HepG2 (cell line): Measurements from ENCODE around the gene TECPR1. TPM values are rescaled to one million over a fixed set of nuclear protein-coding genes. Genes with fewer than 3 reads are reported as not detected.

Experiments used
- GABPB1 ChIP-seq: IDR thresholded peaks from 2 replicates; pipeline ENCODE4 v1.6.1; 2016; ENCODE audit warnings: mild to moderate bottlenecking, missing genetic modification reagents, moderate library complexity, missing compliant biosample characterization
- HMGXB4 ChIP-seq, 2 experiments: sonication (generic) in 1 of 2; formaldehyde crosslinking in 1 of 2; IDR thresholded peaks; 2 replicates each; pipeline versions ENCODE4 v1.4.0 to v1.6.1; 2018 to 2020; ENCODE audit warnings: missing genetic modification reagents in 2 of 2, borderline replicate concordance in 1 of 2, low read depth in 1 of 2, mild to moderate bottlenecking in 1 of 2, missing biosample characterization in 1 of 2
- MAFG ChIP-seq: sonication (generic); formaldehyde crosslinking; IDR thresholded peaks from 2 replicates; pipeline ENCODE4 v1.5.1; 2020; ENCODE audit warnings: mild to moderate bottlenecking, missing genetic modification reagents
- NFE2L1 ChIP-seq: sonication (generic); formaldehyde crosslinking; IDR thresholded peaks from 2 replicates; pipeline ENCODE4 v1.4.0; 2020; ENCODE audit warnings: missing genetic modification reagents, mild to moderate bottlenecking, borderline replicate concordance
- SATB2 ChIP-seq: sonication (generic); formaldehyde crosslinking; IDR thresholded peaks from 2 replicates; pipeline ENCODE4 v1.5.0; 2020; ENCODE audit warnings: missing genetic modification reagents
- SMARCE1 ChIP-seq: fragments of 450-650 bp; IDR thresholded peaks from 2 replicates; pipeline ENCODE4 v1.6.1; 2017; ENCODE audit warnings: borderline replicate concordance
- TMF1 ChIP-seq: sonication (generic); formaldehyde crosslinking; IDR thresholded peaks from 2 replicates; pipeline ENCODE4 v1.8.1; 2022; ENCODE audit warnings: low read depth, missing genetic modification reagents
- ZFP62 ChIP-seq: sonication (generic); formaldehyde crosslinking; IDR thresholded peaks from 2 replicates; pipeline ENCODE4 v1.4.0; 2020; ENCODE audit warnings: missing genetic modification reagents
- ZNF333 ChIP-seq: sonication (generic); formaldehyde crosslinking; IDR thresholded peaks from 2 replicates; pipeline ENCODE4 v1.4.0; 2020; ENCODE audit warnings: mild to moderate bottlenecking, missing genetic modification reagents, borderline replicate concordance
- ZNF335 ChIP-seq: sonication (generic); formaldehyde crosslinking; IDR thresholded peaks from 2 replicates; pipeline ENCODE4 v1.4.0; 2020; ENCODE audit warnings: missing genetic modification reagents
- ZNF44 ChIP-seq: sonication (generic); formaldehyde crosslinking; IDR thresholded peaks from 2 replicates; pipeline ENCODE4 v1.5.1; 2020; ENCODE audit warnings: mild to moderate bottlenecking, missing genetic modification reagents
- ZNF564 ChIP-seq: sonication (generic); formaldehyde crosslinking; IDR thresholded peaks from 2 replicates; pipeline ENCODE4 v1.8.1; 2023; ENCODE audit warnings: mild to moderate bottlenecking, missing genetic modification reagents
- ZNF687 ChIP-seq: sonication (generic); formaldehyde crosslinking; IDR thresholded peaks from 2 replicates; pipeline ENCODE4 v1.5.1; 2020; ENCODE audit warnings: mild to moderate bottlenecking, missing genetic modification reagents, moderate library complexity
- ZNF766 ChIP-seq: sonication (generic); formaldehyde crosslinking; IDR thresholded peaks from 2 replicates; pipeline ENCODE4 v1.5.0; 2020; ENCODE audit warnings: missing genetic modification reagents, borderline replicate concordance
- polyA plus RNA-seq, 8 experiments: library from polyadenylated mRNA; depleted of rRNA in 3 of 8; stranded (reverse) in 7 of 8; unstranded in 1 of 8; fragments of >200 nt; fragmentation: Illumina TruSeq in 4 of 8; extraction: Trizol in 4 of 8; gene quantifications; 2 replicates each; pipeline versions ENCODE4 v1.2.1 to v1.2.3, GENCODE V29; 2011 to 2016; ENCODE audit warnings: low read depth in 4 of 8, missing spikeins in 1 of 8, mixed read lengths in 1 of 8; ENCODE audit not compliant: insufficient read depth in 1 of 8
- total RNA-seq, 5 experiments: library from RNA; depleted of rRNA; stranded (reverse); fragments of >200 nt; fragmentation: Illumina TruSeq; extraction: Trizol; gene quantifications; 2 replicates each; pipeline ENCODE4 v1.2.3, GENCODE V29; 2016; ENCODE audit warnings: low read depth in 1 of 5
- TF ChIP-seq, protein P1 (sequence below): sonication (generic); formaldehyde crosslinking; IDR thresholded peaks from 2 replicates; pipeline ENCODE4 v1.4.0; 2020; ENCODE audit warnings: mild to moderate bottlenecking, missing genetic modification reagents
- TF ChIP-seq, protein P2 (sequence below): sonication (generic); formaldehyde crosslinking; IDR thresholded peaks from 2 replicates; pipeline ENCODE4 v1.4.0; 2020; ENCODE audit warnings: missing genetic modification reagents, borderline replicate concordance
- TF ChIP-seq, protein P3 (sequence below): sonication (generic); formaldehyde crosslinking; IDR thresholded peaks from 2 replicates; pipeline ENCODE4 v1.5.0; 2020; ENCODE audit warnings: missing genetic modification reagents

TECPR1 gene
- total and polyA plus RNA-seq, 2 of the 13 experiments (the other 11 are each of a cell fraction or from before 2014, with no cell fraction given) = 2.3 to 6.3 TPM

GRCh38 chr7:98281757-98282606 is 29.9 kb upstream of the TECPR1 start (continued):
- TF ChIP-seq, protein P1, sequence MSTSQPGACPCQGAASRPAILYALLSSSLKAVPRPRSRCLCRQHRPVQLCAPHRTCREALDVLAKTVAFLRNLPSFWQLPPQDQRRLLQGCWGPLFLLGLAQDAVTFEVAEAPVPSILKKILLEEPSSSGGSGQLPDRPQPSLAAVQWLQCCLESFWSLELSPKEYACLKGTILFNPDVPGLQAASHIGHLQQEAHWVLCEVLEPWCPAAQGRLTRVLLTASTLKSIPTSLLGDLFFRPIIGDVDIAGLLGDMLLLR (CRISPR knock-in tag) = no peak
- TF ChIP-seq ZNF335 (no peak), ZNF333 (CRISPR knock-in tag) (no peak), ZNF687 (CRISPR knock-in tag) (peak; percentile 70), NFE2L1 (CRISPR knock-in tag) (peak; percentile 32; the same call in 1 of the 2 replicates), MAFG (CRISPR knock-in tag) (no peak), GABPB1 (CRISPR knock-in tag) (peak; percentile 11; the same call in 1 of the 2 replicates), SATB2 (CRISPR knock-in tag) (no peak), ZNF44 (CRISPR knock-in tag) (no peak), ZNF766 (CRISPR knock-in tag) (no peak), ZFP62 (CRISPR knock-in tag) (no peak), TMF1 (CRISPR knock-in tag) (no peak), ZNF564 (CRISPR knock-in tag) (peak; percentile 46; the same call in 1 of the 2 replicates), SMARCE1 (no peak), HMGXB4 (CRISPR knock-in tag; IDR thresholded peaks at IDR 0.05; ENCODE audit: borderline replicate concordance in 1 of 2, low read depth in 1 of 2) (0 out of 4 replicates have a peak, but pooled peaks of 1 of the 2 experiments have one; percentile 11)
- TF ChIP-seq, protein P2, sequence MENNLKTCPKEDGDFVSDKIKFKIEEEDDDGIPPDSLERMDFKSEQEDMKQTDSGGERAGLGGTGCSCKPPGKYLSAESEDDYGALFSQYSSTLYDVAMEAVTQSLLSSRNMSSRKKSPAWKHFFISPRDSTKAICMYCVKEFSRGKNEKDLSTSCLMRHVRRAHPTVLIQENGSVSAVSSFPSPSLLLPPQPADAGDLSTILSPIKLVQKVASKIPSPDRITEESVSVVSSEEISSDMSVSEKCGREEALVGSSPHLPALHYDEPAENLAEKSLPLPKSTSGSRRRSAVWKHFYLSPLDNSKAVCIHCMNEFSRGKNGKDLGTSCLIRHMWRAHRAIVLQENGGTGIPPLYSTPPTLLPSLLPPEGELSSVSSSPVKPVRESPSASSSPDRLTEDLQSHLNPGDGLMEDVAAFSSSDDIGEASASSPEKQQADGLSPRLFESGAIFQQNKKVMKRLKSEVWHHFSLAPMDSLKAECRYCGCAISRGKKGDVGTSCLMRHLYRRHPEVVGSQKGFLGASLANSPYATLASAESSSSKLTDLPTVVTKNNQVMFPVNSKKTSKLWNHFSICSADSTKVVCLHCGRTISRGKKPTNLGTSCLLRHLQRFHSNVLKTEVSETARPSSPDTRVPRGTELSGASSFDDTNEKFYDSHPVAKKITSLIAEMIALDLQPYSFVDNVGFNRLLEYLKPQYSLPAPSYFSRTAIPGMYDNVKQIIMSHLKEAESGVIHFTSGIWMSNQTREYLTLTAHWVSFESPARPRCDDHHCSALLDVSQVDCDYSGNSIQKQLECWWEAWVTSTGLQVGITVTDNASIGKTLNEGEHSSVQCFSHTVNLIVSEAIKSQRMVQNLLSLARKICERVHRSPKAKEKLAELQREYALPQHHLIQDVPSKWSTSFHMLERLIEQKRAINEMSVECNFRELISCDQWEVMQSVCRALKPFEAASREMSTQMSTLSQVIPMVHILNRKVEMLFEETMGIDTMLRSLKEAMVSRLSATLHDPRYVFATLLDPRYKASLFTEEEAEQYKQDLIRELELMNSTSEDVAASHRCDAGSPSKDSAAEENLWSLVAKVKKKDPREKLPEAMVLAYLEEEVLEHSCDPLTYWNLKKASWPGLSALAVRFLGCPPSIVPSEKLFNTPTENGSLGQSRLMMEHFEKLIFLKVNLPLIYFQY = 0 out of 2 replicates have a peak, but pooled peaks have one; percentile 30
- TF ChIP-seq, protein P3, sequence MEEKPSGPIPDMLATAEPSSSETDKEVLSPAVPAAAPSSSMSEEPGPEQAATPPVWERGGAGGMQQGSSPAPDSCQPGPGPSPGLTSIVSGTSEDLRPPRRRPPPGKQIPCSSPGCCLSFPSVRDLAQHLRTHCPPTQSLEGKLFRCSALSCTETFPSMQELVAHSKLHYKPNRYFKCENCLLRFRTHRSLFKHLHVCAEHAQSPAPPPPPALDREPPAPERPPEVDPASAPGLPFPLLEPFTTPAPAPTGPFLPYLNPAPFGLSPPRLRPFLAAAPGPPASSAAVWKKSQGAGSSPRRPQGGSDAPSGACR (CRISPR knock-in tag) = no peak
